ENCODE results near the gene TMEM273. TPM values are rescaled to one million over a fixed set of nuclear protein-coding genes. Genes with fewer than 3 reads are reported as not detected.

The TMEM273 gene
- total RNA-seq, 1 experiment from 2014 or later, result not detected

- Histone ChIP-seq H3K4me1 (ENCODE audit: control insufficient read depth in 1 of 2, insufficient read depth in 2 of 2, low read length in 2 of 2) (no peaks in the 10 kb centered on the region), H2AFZ (ENCODE audit: low read depth, low read length, poor library complexity, severe bottlenecking) (no peak overlapping the region), H3K36me3 (ENCODE audit: control insufficient read depth in 1 of 2, insufficient read depth in 2 of 2, low read length in 2 of 2) (no peaks in the 10 kb centered on the region), H3K27ac (ENCODE audit: low read depth, low read length) (no peak overlapping the region), H3K4me3 (replicated peaks in 1 of 2; ENCODE audit: low read depth in 1 of 2, low read length in 2 of 2) (no peak overlapping the region), H3K9ac (ENCODE audit: low read length) (no peak overlapping the region), H3K9me2 (ENCODE audit: insufficient read depth) (no peaks in the 10 kb centered on the region), H3K4me2 (ENCODE audit: low read length) (no peak overlapping the region), H3K27me3 (ENCODE audit: insufficient read depth, low read length) (peaks cover 56% of the 10 kb centered on the region), H4K20me1 (ENCODE audit: insufficient read depth) (no peaks in the 10 kb centered on the region), H3K9me3 (ENCODE audit: control insufficient read depth in 1 of 2, insufficient read depth in 1 of 2, low read depth in 1 of 2, low read length in 2 of 2) (no peaks in the 10 kb centered on the region), H3K79me2 (ENCODE audit: insufficient read depth, low read length) (no peaks in the 10 kb centered on the region)
- intact Hi-C loops (cut with micrococcal nuclease), result no loop called here
- ChIA-PET POLR2A (no interaction called here), RAD21 (ENCODE audit: low non-redundant PET in 1 of 2, low total read pairs in 2 of 2, uncharacterized antibody in 2 of 2, unreplicated experiment in 2 of 2) (no interaction called here), CTCF (interaction anchor here (1.3 kb wide), 1 partner anchor 299 kb away, joined by 3 read pairs; no protein-coding TSS in a partner anchor)
- no peak for DNase-seq (ENCODE audit: low read depth, low spot score)
- BruUV-seq (replicated peaks), result no TSS peak
- ATAC-seq, result no peak
- TF ChIP-seq FOSL1 (IDR thresholded peaks at IDR 0.05; ENCODE audit: low read depth) (no peak), ZFX (IDR thresholded peaks at IDR 0.05) (no peak), EGR1 (IDR thresholded peaks at IDR 0.05; ENCODE audit: low read depth) (no peak), REST (IDR thresholded peaks at IDR 0.05; ENCODE audit: low read depth) (no peak), CEBPB (IDR thresholded peaks at IDR 0.05; ENCODE audit: low read depth) (no peak), JUND (IDR thresholded peaks at IDR 0.05) (no peak), EZH2phosphoT487 (IDR thresholded peaks at IDR 0.05; ENCODE audit: borderline replicate concordance) (no peak), SIN3A (IDR thresholded peaks at IDR 0.05; ENCODE audit: low read depth) (no peak), SP1 (IDR thresholded peaks at IDR 0.05; ENCODE audit: low read depth) (no peak)
- TF ChIP-seq, protein P1, sequence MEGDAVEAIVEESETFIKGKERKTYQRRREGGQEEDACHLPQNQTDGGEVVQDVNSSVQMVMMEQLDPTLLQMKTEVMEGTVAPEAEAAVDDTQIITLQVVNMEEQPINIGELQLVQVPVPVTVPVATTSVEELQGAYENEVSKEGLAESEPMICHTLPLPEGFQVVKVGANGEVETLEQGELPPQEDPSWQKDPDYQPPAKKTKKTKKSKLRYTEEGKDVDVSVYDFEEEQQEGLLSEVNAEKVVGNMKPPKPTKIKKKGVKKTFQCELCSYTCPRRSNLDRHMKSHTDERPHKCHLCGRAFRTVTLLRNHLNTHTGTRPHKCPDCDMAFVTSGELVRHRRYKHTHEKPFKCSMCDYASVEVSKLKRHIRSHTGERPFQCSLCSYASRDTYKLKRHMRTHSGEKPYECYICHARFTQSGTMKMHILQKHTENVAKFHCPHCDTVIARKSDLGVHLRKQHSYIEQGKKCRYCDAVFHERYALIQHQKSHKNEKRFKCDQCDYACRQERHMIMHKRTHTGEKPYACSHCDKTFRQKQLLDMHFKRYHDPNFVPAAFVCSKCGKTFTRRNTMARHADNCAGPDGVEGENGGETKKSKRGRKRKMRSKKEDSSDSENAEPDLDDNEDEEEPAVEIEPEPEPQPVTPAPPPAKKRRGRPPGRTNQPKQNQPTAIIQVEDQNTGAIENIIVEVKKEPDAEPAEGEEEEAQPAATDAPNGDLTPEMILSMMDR (IDR thresholded peaks at IDR 0.05 in 2 of 3, conservative IDR thresholded peaks at IDR 0.05 in 1 of 3; ENCODE audit: borderline replicate concordance in 1 of 3, insufficient read depth in 1 of 3, low read depth in 2 of 3, low read length in 2 of 3), result no peak
- TF ChIP-seq, protein P2, sequence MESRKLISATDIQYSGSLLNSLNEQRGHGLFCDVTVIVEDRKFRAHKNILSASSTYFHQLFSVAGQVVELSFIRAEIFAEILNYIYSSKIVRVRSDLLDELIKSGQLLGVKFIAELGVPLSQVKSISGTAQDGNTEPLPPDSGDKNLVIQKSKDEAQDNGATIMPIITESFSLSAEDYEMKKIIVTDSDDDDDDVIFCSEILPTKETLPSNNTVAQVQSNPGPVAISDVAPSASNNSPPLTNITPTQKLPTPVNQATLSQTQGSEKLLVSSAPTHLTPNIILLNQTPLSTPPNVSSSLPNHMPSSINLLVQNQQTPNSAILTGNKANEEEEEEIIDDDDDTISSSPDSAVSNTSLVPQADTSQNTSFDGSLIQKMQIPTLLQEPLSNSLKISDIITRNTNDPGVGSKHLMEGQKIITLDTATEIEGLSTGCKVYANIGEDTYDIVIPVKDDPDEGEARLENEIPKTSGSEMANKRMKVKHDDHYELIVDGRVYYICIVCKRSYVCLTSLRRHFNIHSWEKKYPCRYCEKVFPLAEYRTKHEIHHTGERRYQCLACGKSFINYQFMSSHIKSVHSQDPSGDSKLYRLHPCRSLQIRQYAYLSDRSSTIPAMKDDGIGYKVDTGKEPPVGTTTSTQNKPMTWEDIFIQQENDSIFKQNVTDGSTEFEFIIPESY (IDR thresholded peaks at IDR 0.05; ENCODE audit: extremely low read depth, insufficient replicate concordance, low read length), result no peak
- TF ChIP-seq, protein P3, sequence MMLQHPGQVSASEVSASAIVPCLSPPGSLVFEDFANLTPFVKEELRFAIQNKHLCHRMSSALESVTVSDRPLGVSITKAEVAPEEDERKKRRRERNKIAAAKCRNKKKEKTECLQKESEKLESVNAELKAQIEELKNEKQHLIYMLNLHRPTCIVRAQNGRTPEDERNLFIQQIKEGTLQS (IDR thresholded peaks at IDR 0.05), result no peak
These were observed 32.5 kb upstream of the TMEM273 start for GRCh38 chr10:49220679-49221078.
